Stomach (tissue), 4 donors: ENCODE measurements around the gene SEC62.

Experiments used
- EP300 ChIP-seq: sonication (generic); formaldehyde crosslinking; IDR thresholded peaks from one replicate; pipeline ENCODE4 v1.6.1; 2017; ENCODE audit warnings: antibody characterized with exemption
- POLR2AphosphoS5 ChIP-seq, 3 donors: sonication (generic); formaldehyde crosslinking; IDR thresholded peaks; one replicate each; pipeline ENCODE4 v1.6.1; 2016; ENCODE audit warnings: antibody characterized with exemption in 3 of 3
- TF ChIP-seq, protein P1 (sequence below), 7 experiments: fragments of 450-650 bp in 4 of 7; fragments of 200-600 bp in 3 of 7; sonication (generic) in 3 of 7; IDR thresholded peaks; one replicate each; pipeline ENCODE4 v1.5.1; 2016 to 2019; ENCODE audit warnings: antibody characterized with exemption in 7 of 7, control low read depth in 2 of 7, mild to moderate bottlenecking in 1 of 7

DNA sequence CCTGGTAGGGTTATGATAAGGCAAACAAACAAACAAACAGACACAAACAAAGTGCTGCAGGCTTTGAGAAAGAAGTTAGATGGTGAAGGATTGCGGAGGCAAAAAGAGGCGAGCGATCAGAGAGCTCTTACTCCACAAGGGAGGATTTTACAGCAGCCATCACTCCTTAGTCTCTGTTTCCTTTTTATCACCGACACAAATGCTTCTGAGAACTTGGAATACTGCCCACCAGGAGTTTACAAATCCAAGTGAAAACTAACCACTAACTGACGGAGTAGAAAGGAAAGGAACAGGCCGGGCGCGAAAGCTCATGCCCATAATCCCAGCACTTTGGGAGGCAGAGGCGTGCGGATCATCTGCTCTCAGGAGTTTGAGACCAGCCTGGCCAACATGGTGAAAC, 35.6 kb downstream of the SEC62 start:
- TF ChIP-seq EP300 (no peak), POLR2AphosphoS5 (IDR thresholded peaks at IDR 0.05) (no peak)
- TF ChIP-seq, protein P1, sequence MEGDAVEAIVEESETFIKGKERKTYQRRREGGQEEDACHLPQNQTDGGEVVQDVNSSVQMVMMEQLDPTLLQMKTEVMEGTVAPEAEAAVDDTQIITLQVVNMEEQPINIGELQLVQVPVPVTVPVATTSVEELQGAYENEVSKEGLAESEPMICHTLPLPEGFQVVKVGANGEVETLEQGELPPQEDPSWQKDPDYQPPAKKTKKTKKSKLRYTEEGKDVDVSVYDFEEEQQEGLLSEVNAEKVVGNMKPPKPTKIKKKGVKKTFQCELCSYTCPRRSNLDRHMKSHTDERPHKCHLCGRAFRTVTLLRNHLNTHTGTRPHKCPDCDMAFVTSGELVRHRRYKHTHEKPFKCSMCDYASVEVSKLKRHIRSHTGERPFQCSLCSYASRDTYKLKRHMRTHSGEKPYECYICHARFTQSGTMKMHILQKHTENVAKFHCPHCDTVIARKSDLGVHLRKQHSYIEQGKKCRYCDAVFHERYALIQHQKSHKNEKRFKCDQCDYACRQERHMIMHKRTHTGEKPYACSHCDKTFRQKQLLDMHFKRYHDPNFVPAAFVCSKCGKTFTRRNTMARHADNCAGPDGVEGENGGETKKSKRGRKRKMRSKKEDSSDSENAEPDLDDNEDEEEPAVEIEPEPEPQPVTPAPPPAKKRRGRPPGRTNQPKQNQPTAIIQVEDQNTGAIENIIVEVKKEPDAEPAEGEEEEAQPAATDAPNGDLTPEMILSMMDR (IDR thresholded peaks at IDR 0.05): no peak
